IMR-90 (cell line): Measurements from ENCODE around the gene SEMA6C. TPM values are rescaled to one million over a fixed set of nuclear protein-coding genes. Genes with fewer than 3 reads are reported as not detected.

Experiments used
- ATAC-seq: fragments of 200-7000 bp; cut with Tn5 transposase; 2 replicates; pipeline ENCODE4 v1.9.1; 2020; ENCODE audit warnings: low read depth, mild to moderate bottlenecking, moderate library complexity
- BruUV-seq: library from RNA; stranded (reverse); fragments of 400-500 nt; replicated peaks from 2 replicates; lab custom pipeline; 2021; lab: Mats Ljungman, UMichigan
- CTCF ChIA-PET: fragments of 300-600 bp; formaldehyde crosslinking; extraction: SDS; loops from one replicate; lab custom pipeline; 2021; ENCODE audit warnings: antibody characterized with exemption; lab: Yijun Ruan, JAX
- POLR2A ChIA-PET: fragments of 300-600 bp; sonication (Branson Sonifier 250); formaldehyde crosslinking; loops from one replicate; lab custom pipeline; 2022; ENCODE audit warnings: antibody characterized with exemption; ENCODE audit not compliant: unreplicated experiment; lab: Charles Lee
- DNase-seq: peaks from one replicate; pipeline ENCODE4 v3.0.0; 2013
- H2AFZ ChIP-seq: replicated peaks from 2 replicates; pipeline ENCODE3; 2013; ENCODE audit warnings: low read length, mild to moderate bottlenecking; ENCODE audit not compliant: poor library complexity
- H2AK5ac ChIP-seq: 2 replicates; pipeline ENCODE4 v1.6.1; 2013; ENCODE audit warnings: low read depth, low read length, inconsistent platforms
- H2AK9ac ChIP-seq: replicated peaks from 2 replicates; pipeline ENCODE3; 2013; ENCODE audit warnings: mild to moderate bottlenecking, low read depth, low read length, moderate library complexity; ENCODE audit not compliant: poor library complexity
- H2BK120ac ChIP-seq: 2 replicates; pipeline ENCODE4 v1.6.1; 2013; ENCODE audit warnings: low read depth, low read length, inconsistent platforms
- H2BK15ac ChIP-seq: 3 replicates; pipeline ENCODE4 v1.6.1; 2013; ENCODE audit warnings: low read depth, low read length, inconsistent platforms
- H2BK20ac ChIP-seq: 2 replicates; pipeline ENCODE4 v1.6.1; 2013; ENCODE audit warnings: low read depth, mild to moderate bottlenecking, inconsistent platforms, low read length, moderate library complexity
- H2BK5ac ChIP-seq: 2 replicates; pipeline ENCODE4 v1.6.1; 2013; ENCODE audit warnings: mild to moderate bottlenecking, low read depth, low read length, inconsistent platforms; ENCODE audit not compliant: poor library complexity, severe bottlenecking
- H3K14ac ChIP-seq: replicated peaks from 2 replicates; pipeline ENCODE4 v1.6.1; 2013; ENCODE audit warnings: low read depth, low read length, inconsistent platforms
- H3K18ac ChIP-seq: 2 replicates; pipeline ENCODE4 v1.6.1; 2013; ENCODE audit warnings: low read depth, low read length, control low read depth
- H3K23ac ChIP-seq: 2 replicates; pipeline ENCODE4 v1.6.1; 2013; ENCODE audit warnings: low read depth, low read length, inconsistent platforms
- H3K27ac ChIP-seq: 2 replicates; pipeline ENCODE4 v1.5.1; 2013; ENCODE audit warnings: mild to moderate bottlenecking, control low read depth, low read length; ENCODE audit not compliant: insufficient read depth
- H3K27me3 ChIP-seq: 2 replicates; pipeline ENCODE4 v1.6.1; 2013; ENCODE audit warnings: low read length; ENCODE audit not compliant: control insufficient read depth, insufficient read depth
- H3K36me3 ChIP-seq: 2 replicates; pipeline ENCODE4 v1.6.1; 2013; ENCODE audit warnings: low read length, mixed read lengths; ENCODE audit not compliant: control insufficient read depth, insufficient read depth
- H3K4ac ChIP-seq: 2 replicates; pipeline ENCODE4 v1.6.1; 2013; ENCODE audit warnings: low read depth, low read length, inconsistent platforms
- H3K4me1 ChIP-seq: 2 replicates; pipeline ENCODE4 v1.6.1; 2013; ENCODE audit warnings: low read length, mixed read lengths; ENCODE audit not compliant: control insufficient read depth, insufficient read depth
- H3K4me2 ChIP-seq: 2 replicates; pipeline ENCODE4 v1.6.1; 2013; ENCODE audit warnings: low read depth, mild to moderate bottlenecking, control low read depth, low read length, moderate library complexity
- H3K4me3 ChIP-seq: 2 replicates; pipeline ENCODE4 v1.5.1; 2013; ENCODE audit warnings: low read depth, mild to moderate bottlenecking, control low read depth, low read length, moderate library complexity; ENCODE audit not compliant: insufficient read depth
- H3K56ac ChIP-seq: 2 replicates; pipeline ENCODE4 v1.6.1; 2013; ENCODE audit warnings: low read length, inconsistent platforms; ENCODE audit not compliant: insufficient read depth; ENCODE audit errors: extremely low read depth
- H3K79me1 ChIP-seq, 2 experiments: 2 replicates each; pipeline ENCODE4 v1.6.1; 2013; ENCODE audit warnings: low read length in 2 of 2, inconsistent platforms in 1 of 2, low read depth in 1 of 2
- H3K9ac ChIP-seq: 2 replicates; pipeline ENCODE4 v1.6.1; 2013; ENCODE audit warnings: low read depth, low read length, control low read depth
- H3K9me1 ChIP-seq: 2 replicates; pipeline ENCODE4 v1.6.1; 2013; ENCODE audit warnings: low read length, inconsistent platforms; ENCODE audit not compliant: insufficient read depth
- H3K9me3 ChIP-seq: 2 replicates; pipeline ENCODE4 v1.6.1; 2013; ENCODE audit warnings: low read length; ENCODE audit not compliant: control insufficient read depth, insufficient read depth
- H4K20me1 ChIP-seq: 2 replicates; pipeline ENCODE4 v1.6.1; 2013; ENCODE audit warnings: low read length, inconsistent platforms; ENCODE audit not compliant: insufficient read depth
- H4K5ac ChIP-seq: 2 replicates; pipeline ENCODE4 v1.6.1; 2013; ENCODE audit warnings: mild to moderate bottlenecking, low read depth, low read length, control low read depth
- H4K8ac ChIP-seq, 2 experiments: 2 replicates each; pipeline ENCODE4 v1.6.1; 2013; ENCODE audit warnings: low read depth in 2 of 2, low read length in 2 of 2, control low read depth in 1 of 2, inconsistent platforms in 1 of 2
- H4K91ac ChIP-seq: 2 replicates; pipeline ENCODE4 v1.6.1; 2013; ENCODE audit warnings: low read depth, low read length, inconsistent platforms; ENCODE audit not compliant: insufficient read depth
- BHLHE40 ChIP-seq: fragments of 150-350 bp; IDR thresholded peaks from 2 replicates; pipeline ENCODE4 v1.6.1; 2016; ENCODE audit warnings: mild to moderate bottlenecking, low read depth, low read length
- CHD1 ChIP-seq: IDR thresholded peaks from 2 replicates; pipeline ENCODE4 v1.6.1; 2012; ENCODE audit warnings: low read depth, low read length, improper control_type of control experiment
- MAFK ChIP-seq: IDR thresholded peaks from 2 replicates; pipeline ENCODE4 v1.6.1; 2012; ENCODE audit warnings: low read depth, low read length, improper control_type of control experiment
- MXI1 ChIP-seq: IDR thresholded peaks from 2 replicates; pipeline ENCODE4 v1.6.1; 2012; ENCODE audit warnings: low read depth, mild to moderate bottlenecking, low read length, moderate library complexity, borderline replicate concordance
- POLR2A ChIP-seq: IDR thresholded peaks from 2 replicates; pipeline ENCODE4 v1.6.1; 2012; ENCODE audit warnings: mild to moderate bottlenecking, low read depth, low read length
- RCOR1 ChIP-seq: IDR thresholded peaks from 2 replicates; pipeline ENCODE4 v1.6.1; 2012; ENCODE audit warnings: mild to moderate bottlenecking, low read length, improper control_type of control experiment; ENCODE audit not compliant: insufficient replicate concordance
- dilution Hi-C: fragments of 300-500 bp; cut with HindIII; formaldehyde crosslinking; loops from one replicate; pipeline ENCODE4 v1.14.3; 2018; ENCODE audit warnings: low sequenced_read_pairs; ENCODE audit not compliant: unreplicated experiment
- in situ Hi-C: fragments of 300-500 bp; cut with MboI; formaldehyde crosslinking; loops from 3 replicates; pipeline ENCODE4 v1.14.3; 2019; ENCODE audit warnings: low sequenced_read_pairs, inconsistent platforms, mixed read lengths
- intact Hi-C: fragments of 100-400 bp; cut with micrococcal nuclease; formaldehyde crosslinking; loops from 2 replicates; pipeline ENCODE4 v1.10.0; 2022
- polyA plus RNA-seq, 3 experiments: library from polyadenylated mRNA; depleted of rRNA; stranded (reverse); fragments of >200 nt; gene quantifications; 2 replicates each; pipeline ENCODE4 v1.2.3, GENCODE V29; 2012; ENCODE audit warnings: low replicate concordance in 1 of 3
- total RNA-seq: library from RNA; depleted of rRNA; stranded (reverse); fragments of >200 nt; gene quantifications from 2 replicates; pipeline ENCODE4 v1.2.3, GENCODE V29; 2012

The SEMA6C gene
- total and polyA plus RNA-seq, 2 of the 4 experiments (the other 2 are of a cell fraction) = 0.36 to 2.0 TPM

- H3K23ac ChIP-seq = no peak overlapping the region
- ATAC-seq (no peak), DNase-seq (no peak)
- no peak overlapping the region for H2AFZ ChIP-seq
- no peak overlapping the region for H2BK120ac ChIP-seq
- no peak overlapping the region for H2BK20ac ChIP-seq
- intact Hi-C loops = no loop called here
- in situ Hi-C loops = loop anchor here (5.0 kb wide), 1 partner anchor 62 kb away; no protein-coding TSS in a partner anchor
- POLR2A ChIA-PET = no interaction called here
- no peak overlapping the region for H2AK5ac ChIP-seq
- H3K14ac ChIP-seq = no peak overlapping the region
- no peak overlapping the region for H3K9ac ChIP-seq
- no peaks in the 10 kb centered on the region for H3K27me3 ChIP-seq
- H3K9me3 ChIP-seq = no peaks in the 10 kb centered on the region
- no peak overlapping the region for H4K8ac ChIP-seq
- dilution Hi-C loops = no loop called here
- H2AK9ac ChIP-seq = no peak overlapping the region
- H4K5ac ChIP-seq = no peak overlapping the region
- no peak overlapping the region for H2BK5ac ChIP-seq
- no peak overlapping the region for H3K27ac ChIP-seq
- H3K9me1 ChIP-seq = no peaks in the 10 kb centered on the region
- no peaks in the 10 kb centered on the region for H3K4me1 ChIP-seq
- TF ChIP-seq BHLHE40 (no peak), MAFK (no peak), CHD1 (no peak), MXI1 (no peak), RCOR1 (no peak), POLR2A (no peak)
- peaks cover 7 to 13% of the 10 kb centered on the region in 2 experiments for H3K79me1 ChIP-seq
- H4K20me1 ChIP-seq = no peaks in the 10 kb centered on the region
- H2BK15ac ChIP-seq = no peak overlapping the region
- H3K56ac ChIP-seq = no peak overlapping the region
- H3K4me2 ChIP-seq = no peak overlapping the region
- H4K91ac ChIP-seq = no peak overlapping the region
- CTCF ChIA-PET = no interaction called here
- peaks cover 40% of the 10 kb centered on the region for H3K36me3 ChIP-seq
- H3K4me3 ChIP-seq = no peak overlapping the region
- H3K18ac ChIP-seq = no peak overlapping the region
- no peak overlapping the region for H3K4ac ChIP-seq
- no TSS peak for BruUV-seq
Observed at GRCh38 chr1:151159373-151159772, 12.9 kb upstream of the SEMA6C start.
